HS-27A (cell line): ENCODE results near the gene ITCH.

Experiments
- DNase-seq: peaks from one replicate; pipeline ENCODE4 v3.0.0-alpha.2; 2012; ENCODE audit warnings: low read depth, missing footprints

ITCH gene

GRCh38 chr20:34532756-34533155 lies 169.7 kb downstream of the ITCH start:
- DNase-seq: no peak

- no peak for DNase-seq
These were observed 171.5 kb downstream of the ITCH start for GRCh38 chr20:34534391-34535165.

- no peak for DNase-seq
These were observed 172.3 kb downstream of the ITCH start for GRCh38 chr20:34535301-34535840.

GRCh38 chr20:34535857-34536256 lies 172.8 kb downstream of the ITCH start:
- DNase-seq: no peak

- DNase-seq: no peak
These were observed 173.8 kb downstream of the ITCH start for GRCh38 chr20:34536798-34537394.

GRCh38 chr20:34537651-34538050 lies 174.6 kb downstream of the ITCH start:
- DNase-seq: no peak

GRCh38 chr20:34538671-34539123 lies 175.6 kb downstream of the ITCH start:
- no peak for DNase-seq

- no peak for DNase-seq
These were observed 176.7 kb downstream of the ITCH start for GRCh38 chr20:34539756-34540155.

GRCh38 chr20:34540596-34541263 lies 177.7 kb downstream of the ITCH start:
- no peak for DNase-seq

GRCh38 chr20:34541264-34541901 lies 178.3 kb downstream of the ITCH start:
- DNase-seq: no peak

- DNase-seq: no peak
These were observed 178.8 kb downstream of the ITCH start for GRCh38 chr20:34541917-34542316.

GRCh38 chr20:34542439-34542838 lies 179.4 kb downstream of the ITCH start:
- DNase-seq: no peak

GRCh38 chr20:34543463-34544056 lies 180.5 kb downstream of the ITCH start:
- DNase-seq: no peak

- DNase-seq: no peak
These were observed 181.2 kb downstream of the ITCH start for GRCh38 chr20:34544109-34544796.

GRCh38 chr20:34546751-34547181 lies 183.7 kb downstream of the ITCH start:
- no peak for DNase-seq

GRCh38 chr20:34547844-34548613 lies 185.0 kb downstream of the ITCH start:
- DNase-seq: no peak

- DNase-seq: no peak
These were observed 186.3 kb downstream of the ITCH start for GRCh38 chr20:34549291-34549928.

- DNase-seq: no peak
These were observed 186.8 kb downstream of the ITCH start for GRCh38 chr20:34549929-34550305.

GRCh38 chr20:34552569-34552968 lies 189.5 kb downstream of the ITCH start:
- no peak for DNase-seq

- DNase-seq: no peak
These were observed 190.3 kb downstream of the ITCH start for GRCh38 chr20:34553366-34553867.
